ENCODE results near the gene PNPLA7.

PNPLA7 gene

DNA sequence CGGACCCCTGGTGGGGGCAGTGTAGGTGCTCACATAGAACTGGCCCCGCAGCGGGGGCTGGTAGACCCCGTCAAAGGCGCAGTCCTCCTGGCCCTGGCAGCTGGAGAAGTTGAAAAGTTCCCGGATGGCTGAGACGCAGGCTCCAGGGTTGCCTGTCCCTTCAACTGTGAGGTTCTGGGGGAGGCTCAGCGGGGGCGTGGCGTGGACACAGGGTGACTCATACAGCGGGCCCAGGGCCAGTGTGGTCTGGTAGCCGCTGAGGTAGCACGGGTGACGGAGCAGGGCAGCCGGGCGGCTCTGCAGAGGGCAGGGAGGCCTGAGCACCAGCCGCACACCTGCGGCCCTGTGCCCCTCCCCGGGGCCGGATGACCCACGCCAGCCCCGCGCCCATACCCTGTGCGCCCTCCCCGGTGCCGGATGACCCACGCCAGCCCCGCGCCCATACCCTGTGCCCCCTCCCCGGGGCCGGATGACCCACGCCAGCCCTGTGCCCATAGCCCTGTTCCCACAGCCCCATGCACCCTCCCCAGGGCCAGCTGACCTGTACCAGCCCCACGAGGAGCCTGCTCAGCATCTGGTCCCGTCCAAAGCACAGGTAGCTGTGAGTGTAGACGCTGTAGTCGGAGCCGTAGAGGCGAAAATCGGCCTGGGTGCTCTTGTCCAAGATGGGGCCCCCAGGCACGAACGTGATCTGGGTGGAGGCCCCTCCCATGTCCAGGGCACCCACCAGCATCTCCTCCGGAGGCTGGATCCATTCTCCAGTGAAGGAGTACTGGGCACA lies 114.0 kb downstream of the PNPLA7 start:
- WGBS (ENCODE audit: insufficient coverage), result 90% methylated on average over 35 of the region's 42 CpGs
- Histone ChIP-seq H3K27ac (ENCODE audit: insufficient read depth in 1 of 2, low read depth in 1 of 2, low read length in 2 of 2, poor library complexity in 1 of 2, severe bottlenecking in 2 of 2) (no peak overlapping the region), H3K9me3 (ENCODE audit: control extremely low read depth in 1 of 5, control insufficient read depth in 4 of 5, insufficient read depth in 2 of 5, low read depth in 1 of 5, low read length in 4 of 5) (no peaks in the 10 kb centered on the region), H3K4me1 (ENCODE audit: control extremely low read depth in 1 of 4, control insufficient read depth in 4 of 4, insufficient read depth in 4 of 4, low read length in 3 of 4) (peaks cover 0 to 35% (median 18%) of the 10 kb centered on the region in 4 experiments), H3K27me3 (replicated peaks in 2 of 5; ENCODE audit: control insufficient read depth in 4 of 5, insufficient read depth in 5 of 5, low read length in 4 of 5) (no peaks in the 10 kb centered on the region), H3K4me3 (ENCODE audit: control insufficient read depth in 1 of 7, extremely low read depth in 1 of 7, insufficient read depth in 4 of 7, low read depth in 2 of 7, low read length in 6 of 7) (no peak overlapping the region), H3K36me3 (ENCODE audit: control insufficient read depth in 4 of 4, insufficient read depth in 4 of 4, low read length in 3 of 4) (no peaks in the 10 kb centered on the region)
- ChIA-PET POLR2A (interaction anchor here (2.1 kb wide), 1 partner anchor 12 kb away, joined by 4 read pairs; no protein-coding TSS in a partner anchor), CTCF (interaction anchor here (1.3 to 1.9 kb wide), 2 partner anchors 7 to 13 kb away, joined by 5 to 9 read pairs; partner anchors contain the start of gene NOXA1)
- DNase-seq, result peak in 2 of 3 donors; percentile 43 to 61

DNA sequence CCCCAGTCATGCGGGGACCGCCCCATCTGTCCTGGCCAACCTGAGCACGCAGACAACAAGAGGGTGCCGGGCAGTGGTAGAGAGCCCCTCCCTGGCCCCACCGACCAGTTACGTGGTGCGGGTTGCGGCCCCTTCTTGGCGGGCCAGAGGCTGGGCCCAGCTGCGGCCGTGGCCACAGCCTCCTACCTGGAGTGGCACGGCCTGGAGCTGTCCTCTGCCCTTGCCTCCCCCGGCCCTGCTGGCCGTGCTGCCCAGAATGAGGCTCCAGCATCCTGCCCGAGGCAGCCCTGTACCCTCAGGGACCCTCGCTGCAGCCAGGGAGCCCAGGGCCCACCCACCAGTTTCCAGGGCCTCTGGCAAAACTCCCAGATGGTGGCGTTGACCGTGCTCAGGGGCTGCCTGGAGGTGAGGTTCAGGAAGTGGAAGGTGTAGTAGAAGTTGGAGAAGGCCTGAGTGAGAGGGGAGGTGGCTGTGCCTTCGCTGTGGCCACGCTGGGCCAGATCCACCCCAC lies 114.8 kb downstream of the PNPLA7 start:
- DNase-seq, result no peak
- POLR2A ChIA-PET, result interaction anchor here (2.1 kb wide), 1 partner anchor 13 kb away, joined by 4 read pairs; no protein-coding TSS in a partner anchor
- Histone ChIP-seq H3K27ac (ENCODE audit: insufficient read depth in 1 of 2, low read depth in 1 of 2, low read length in 2 of 2, poor library complexity in 1 of 2, severe bottlenecking in 2 of 2) (no peak overlapping the region), H3K9me3 (ENCODE audit: control extremely low read depth in 1 of 5, control insufficient read depth in 4 of 5, insufficient read depth in 2 of 5, low read depth in 1 of 5, low read length in 4 of 5) (no peaks in the 10 kb centered on the region), H3K27me3 (replicated peaks in 2 of 5; ENCODE audit: control insufficient read depth in 4 of 5, insufficient read depth in 5 of 5, low read length in 4 of 5) (no peaks in the 10 kb centered on the region), H3K4me1 (ENCODE audit: control extremely low read depth in 1 of 4, control insufficient read depth in 4 of 4, insufficient read depth in 4 of 4, low read length in 3 of 4) (peaks cover 0 to 33% (median 18%) of the 10 kb centered on the region in 4 experiments), H3K36me3 (ENCODE audit: control insufficient read depth in 4 of 4, insufficient read depth in 4 of 4, low read length in 3 of 4) (no peaks in the 10 kb centered on the region), H3K4me3 (ENCODE audit: control insufficient read depth in 1 of 7, extremely low read depth in 1 of 7, insufficient read depth in 4 of 7, low read depth in 2 of 7, low read length in 6 of 7) (no peak overlapping the region)
- WGBS (ENCODE audit: insufficient coverage), result 81% methylated on average over 20 of the region's 20 CpGs
- CTCF ChIA-PET, result interaction anchor here (1.3 to 1.9 kb wide), 3 partner anchors 8 to 12 kb away, joined by 3 to 9 read pairs (median 4); no protein-coding TSS in a partner anchor

DNA sequence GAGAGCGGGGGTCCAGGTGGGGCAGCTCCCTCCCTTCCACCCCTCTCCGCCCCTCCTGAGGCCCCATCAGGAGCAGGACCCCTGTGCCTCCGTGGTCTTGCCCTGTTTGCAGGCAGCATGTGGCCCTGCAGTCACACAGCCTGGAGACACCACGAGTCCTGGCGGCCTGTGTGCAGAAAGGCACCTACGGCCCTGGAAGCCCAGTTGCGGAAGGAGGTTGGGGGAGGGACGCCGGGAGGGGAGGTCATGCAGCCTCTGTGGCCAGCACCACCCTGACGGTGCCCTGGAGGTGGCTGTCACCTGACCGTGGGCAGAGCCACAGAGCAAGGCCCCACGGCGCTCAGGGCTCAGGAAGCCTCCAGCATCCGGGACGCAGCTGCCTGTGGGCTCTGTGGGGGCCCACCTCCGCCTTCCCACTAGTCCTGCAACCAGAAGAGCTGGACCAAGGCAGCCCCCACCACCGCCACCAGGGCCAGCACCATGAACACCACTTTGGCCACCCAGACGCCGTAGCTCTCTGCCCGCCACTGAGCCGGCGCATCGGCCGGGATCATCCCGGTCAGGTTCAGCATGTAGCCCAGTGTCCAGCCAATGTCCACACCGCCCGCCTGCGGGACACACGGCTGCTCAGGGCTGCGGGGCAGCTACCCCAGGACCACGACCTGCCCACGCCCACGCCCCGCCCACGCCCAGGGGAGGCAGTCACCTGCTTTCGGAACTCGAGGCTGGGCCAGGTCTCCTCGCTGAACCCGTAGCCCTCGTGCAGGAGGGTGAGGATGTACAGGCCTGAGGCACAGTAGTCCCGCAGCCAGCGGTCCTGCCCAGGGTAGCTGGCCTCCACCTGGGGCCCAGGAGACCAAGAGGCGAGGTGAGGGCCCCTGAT lies 115.5 kb downstream of the PNPLA7 start:
- H3K4me3 ChIP-seq (ENCODE audit: control insufficient read depth in 1 of 7, extremely low read depth in 1 of 7, insufficient read depth in 4 of 7, low read depth in 2 of 7, low read length in 6 of 7), result peak overlapping the region in 2 of 7 experiments; percentile 19 to 25
- peak in 2 of 3 donors; percentile 51 to 73 for DNase-seq
- no peak overlapping the region for H3K27ac ChIP-seq (ENCODE audit: insufficient read depth in 1 of 2, low read depth in 1 of 2, low read length in 2 of 2, poor library complexity in 1 of 2, severe bottlenecking in 2 of 2)
- WGBS (ENCODE audit: insufficient coverage), result 58% methylated on average over 41 of the region's 43 CpGs
- no peaks in the 10 kb centered on the region for H3K27me3 ChIP-seq (replicated peaks in 2 of 5; ENCODE audit: control insufficient read depth in 4 of 5, insufficient read depth in 5 of 5, low read length in 4 of 5)
- H3K4me1 ChIP-seq (ENCODE audit: control extremely low read depth in 1 of 4, control insufficient read depth in 4 of 4, insufficient read depth in 4 of 4, low read length in 3 of 4), result peaks cover 0 to 33% (median 18%) of the 10 kb centered on the region in 4 experiments
- H3K36me3 ChIP-seq (ENCODE audit: control insufficient read depth in 4 of 4, insufficient read depth in 4 of 4, low read length in 3 of 4), result no peaks in the 10 kb centered on the region
- CTCF ChIA-PET, result interaction anchor here (1.3 to 1.9 kb wide), 4 partner anchors 9 to 13 kb away, joined by 3 to 9 read pairs (median 4); no protein-coding TSS in a partner anchor
- POLR2A ChIA-PET, result no interaction called here
- H3K9me3 ChIP-seq (ENCODE audit: control extremely low read depth in 1 of 5, control insufficient read depth in 4 of 5, insufficient read depth in 2 of 5, low read depth in 1 of 5, low read length in 4 of 5), result no peaks in the 10 kb centered on the region

GRCh38 chr9:137433916-137434431 lies 116.2 kb downstream of the PNPLA7 start:
- POLR2A ChIA-PET, result no interaction called here
- Histone ChIP-seq H3K27me3 (replicated peaks in 2 of 5; ENCODE audit: control insufficient read depth in 4 of 5, insufficient read depth in 5 of 5, low read length in 4 of 5) (no peaks in the 10 kb centered on the region), H3K9me3 (ENCODE audit: control extremely low read depth in 1 of 5, control insufficient read depth in 4 of 5, insufficient read depth in 2 of 5, low read depth in 1 of 5, low read length in 4 of 5) (no peaks in the 10 kb centered on the region), H3K4me1 (ENCODE audit: control extremely low read depth in 1 of 4, control insufficient read depth in 4 of 4, insufficient read depth in 4 of 4, low read length in 3 of 4) (peaks cover 0 to 33% (median 18%) of the 10 kb centered on the region in 4 experiments), H3K4me3 (ENCODE audit: control insufficient read depth in 1 of 7, extremely low read depth in 1 of 7, insufficient read depth in 4 of 7, low read depth in 2 of 7, low read length in 6 of 7) (no peak overlapping the region), H3K36me3 (ENCODE audit: control insufficient read depth in 4 of 4, insufficient read depth in 4 of 4, low read length in 3 of 4) (no peaks in the 10 kb centered on the region), H3K27ac (ENCODE audit: insufficient read depth in 1 of 2, low read depth in 1 of 2, low read length in 2 of 2, poor library complexity in 1 of 2, severe bottlenecking in 2 of 2) (no peak overlapping the region)
- DNase-seq, result no peak
- CTCF ChIA-PET, result interaction anchor here (1.5 to 2.6 kb wide), 4 partner anchors 10 to 14 kb away, joined by 3 to 14 read pairs (median 7); partner anchors contain the start of genes EXD3 and NOXA1
- 93% methylated on average over 18 of the region's 26 CpGs for WGBS (ENCODE audit: insufficient coverage)

- Histone ChIP-seq H3K27ac (ENCODE audit: insufficient read depth in 1 of 2, low read depth in 1 of 2, low read length in 2 of 2, poor library complexity in 1 of 2, severe bottlenecking in 2 of 2) (no peak overlapping the region), H3K4me3 (ENCODE audit: control insufficient read depth in 1 of 7, extremely low read depth in 1 of 7, insufficient read depth in 4 of 7, low read depth in 2 of 7, low read length in 6 of 7) (no peak overlapping the region), H3K36me3 (ENCODE audit: control insufficient read depth in 4 of 4, insufficient read depth in 4 of 4, low read length in 3 of 4) (no peaks in the 10 kb centered on the region), H3K9me3 (ENCODE audit: control extremely low read depth in 1 of 5, control insufficient read depth in 4 of 5, insufficient read depth in 2 of 5, low read depth in 1 of 5, low read length in 4 of 5) (no peaks in the 10 kb centered on the region), H3K4me1 (ENCODE audit: control extremely low read depth in 1 of 4, control insufficient read depth in 4 of 4, insufficient read depth in 4 of 4, low read length in 3 of 4) (peaks cover 0 to 33% (median 18%) of the 10 kb centered on the region in 4 experiments), H3K27me3 (replicated peaks in 2 of 5; ENCODE audit: control insufficient read depth in 4 of 5, insufficient read depth in 5 of 5, low read length in 4 of 5) (no peaks in the 10 kb centered on the region)
- CTCF ChIA-PET, result interaction anchor here (1.6 to 2.6 kb wide), 2 partner anchors 10 to 12 kb away, joined by 5 to 14 read pairs; partner anchors contain the start of genes EXD3 and NOXA1
- 95% methylated on average over 17 of the region's 19 CpGs for WGBS (ENCODE audit: insufficient coverage)
- POLR2A ChIA-PET, result no interaction called here
- no peak for DNase-seq
These were observed 116.8 kb downstream of the PNPLA7 start for GRCh38 chr9:137433349-137433915.

- H3K27ac ChIP-seq (ENCODE audit: insufficient read depth in 1 of 2, low read depth in 1 of 2, low read length in 2 of 2, poor library complexity in 1 of 2, severe bottlenecking in 2 of 2), result no peak overlapping the region
- CTCF ChIA-PET, result interaction anchor here (1.3 to 2.6 kb wide), 3 partner anchors 9 to 13 kb away, joined by 5 to 14 read pairs (median 5); partner anchors contain the start of genes EXD3 and NOXA1
- no peak for DNase-seq
- POLR2A ChIA-PET, result no interaction called here
- H3K9me3 ChIP-seq (ENCODE audit: control extremely low read depth in 1 of 5, control insufficient read depth in 4 of 5, insufficient read depth in 2 of 5, low read depth in 1 of 5, low read length in 4 of 5), result no peaks in the 10 kb centered on the region
- H3K36me3 ChIP-seq (ENCODE audit: control insufficient read depth in 4 of 4, insufficient read depth in 4 of 4, low read length in 3 of 4), result no peaks in the 10 kb centered on the region
- peaks cover 0 to 33% (median 18%) of the 10 kb centered on the region in 4 experiments for H3K4me1 ChIP-seq (ENCODE audit: control extremely low read depth in 1 of 4, control insufficient read depth in 4 of 4, insufficient read depth in 4 of 4, low read length in 3 of 4)
- no peak overlapping the region for H3K4me3 ChIP-seq (ENCODE audit: control insufficient read depth in 1 of 7, extremely low read depth in 1 of 7, insufficient read depth in 4 of 7, low read depth in 2 of 7, low read length in 6 of 7)
- no peaks in the 10 kb centered on the region for H3K27me3 ChIP-seq (replicated peaks in 2 of 5; ENCODE audit: control insufficient read depth in 4 of 5, insufficient read depth in 5 of 5, low read length in 4 of 5)
- 94% methylated on average over 14 of the region's 20 CpGs for WGBS (ENCODE audit: insufficient coverage)
These were observed 117.4 kb downstream of the PNPLA7 start for GRCh38 chr9:137432687-137433348.

All from common myeloid progenitor, CD34-positive (primary cell).